Adrenal gland (tissue), 12 donors: ENCODE measurements around the gene VWF. TPM values are rescaled to one million over a fixed set of nuclear protein-coding genes. Genes with fewer than 3 reads are reported as not detected.

ENCODE experiments used
- DNase-seq, 7 donors: peaks; one replicate each; pipeline ENCODE4 v3.0.0-alpha.2; 2019 to 2020
- H3K27ac ChIP-seq, 5 donors: fragments of 200-600 bp; sonication (generic) in 4 of 5; 1 replicate in 3 of 5; 2 replicates in 2 of 5; pipeline versions ENCODE4 v1.5.1 to v1.8.0; 2016 to 2020; ENCODE audit warnings: mild to moderate bottlenecking in 1 of 5
- H3K27me3 ChIP-seq: fragments of 200-600 bp; 2 replicates; pipeline ENCODE4 v1.8.0; 2021
- H3K36me3 ChIP-seq, 2 donors: fragments of 200-600 bp; replicated peaks in 1 of 2; 1 replicate in 1 of 2; 2 replicates in 1 of 2; pipeline versions ENCODE4 v1.5.1 to v1.8.0; 2018 to 2022
- H3K4me1 ChIP-seq, 2 donors: fragments of 200-600 bp; replicated peaks in 1 of 2; 1 replicate in 1 of 2; 2 replicates in 1 of 2; pipeline versions ENCODE4 v1.5.1 to v1.8.0; 2018 to 2021
- H3K4me3 ChIP-seq, 4 donors: fragments of 200-600 bp; sonication (generic) in 3 of 4; one replicate each; pipeline ENCODE4 v1.5.1; 2016 to 2018
- H3K9me3 ChIP-seq, 3 donors: fragments of 200-600 bp; sonication (generic) in 1 of 3; replicated peaks in 1 of 3; 1 replicate in 2 of 3; 2 replicates in 1 of 3; pipeline versions ENCODE4 v1.5.1 to v1.8.0; 2016 to 2021
- POLR2A ChIP-seq, 2 donors: fragments of 450-650 bp; IDR thresholded peaks; one replicate each; pipeline ENCODE4 v1.6.1; 2017; ENCODE audit warnings: antibody characterized with exemption in 2 of 2, mild to moderate bottlenecking in 2 of 2, moderate library complexity in 1 of 2
- WGBS, 4 donors: extraction: QIAGEN DNeasy Blood & Tissue Kit in 2 of 4; methylation state at CpG; one replicate each; pipeline versions ENCODE4 v1.1.5 to v1.1.7; 2013 to 2017; 5-methylcytosine and 5-hydroxymethylcytosine counted together
- intact Hi-C, 2 donors: fragments of 100-400 bp; cut with DNase I; formaldehyde crosslinking; loops; one replicate each; pipeline versions ENCODE4 v1.14.1 to v1.15.0; 2022 to 2023
- polyA plus RNA-seq, 3 donors: library from polyadenylated mRNA; stranded (reverse); fragments of 200-250 nt in 2 of 3; fragments of 350-450 nt in 1 of 3; fragmentation: Illumina TruSeq in 1 of 3; extraction: RNeasy Lipid Tissue Mini Kit (QIAGEN cat#74804) in 1 of 3; gene quantifications; one replicate each; pipeline ENCODE4 v1.2.3, GENCODE V29; 2013 to 2014
- total RNA-seq, 9 donors: library from RNA; depleted of rRNA in 4 of 9; stranded (reverse); fragments of >200 nt in 4 of 9; fragments of 120-200 nt in 1 of 9; fragmentation: NEBNext Ultra II Directional in 1 of 9; extraction: Animal tissue kit (Norgen Biotek cat#: 25700) in 1 of 9; gene quantifications; one replicate each; pipeline versions ENCODE4 v1.1.0 to v1.2.4, GENCODE V29; 2013 to 2023
- TF ChIP-seq, protein P1 (sequence below), 6 experiments: fragments of 450-650 bp in 4 of 6; fragments of 200-600 bp in 2 of 6; sonication (generic) in 1 of 6; IDR thresholded peaks; 1 replicate in 5 of 6; 2 replicates in 1 of 6; pipeline versions ENCODE4 v1.5.1 to v1.8.0; 2016 to 2021; ENCODE audit warnings: antibody characterized with exemption in 6 of 6, mild to moderate bottlenecking in 2 of 6, moderate library complexity in 1 of 6
- donor health status: healthy with polysubstance abuse.
- donor health status: Bipolar disorder and iron deficiency.
- donor health status: DM: yes; HTN: yes; CAD: no.
- donor health status: DM: no; HTN: no; CAD: no.
- donor health status: DM: no; HTN: no; CAD: no.
- donor health status: DM: yes; HTN: yes; CAD: no.

The VWF gene
- total and polyA plus RNA-seq, 12 donors, result 2.0 to 60.1 (median 36.2) TPM

DNA sequence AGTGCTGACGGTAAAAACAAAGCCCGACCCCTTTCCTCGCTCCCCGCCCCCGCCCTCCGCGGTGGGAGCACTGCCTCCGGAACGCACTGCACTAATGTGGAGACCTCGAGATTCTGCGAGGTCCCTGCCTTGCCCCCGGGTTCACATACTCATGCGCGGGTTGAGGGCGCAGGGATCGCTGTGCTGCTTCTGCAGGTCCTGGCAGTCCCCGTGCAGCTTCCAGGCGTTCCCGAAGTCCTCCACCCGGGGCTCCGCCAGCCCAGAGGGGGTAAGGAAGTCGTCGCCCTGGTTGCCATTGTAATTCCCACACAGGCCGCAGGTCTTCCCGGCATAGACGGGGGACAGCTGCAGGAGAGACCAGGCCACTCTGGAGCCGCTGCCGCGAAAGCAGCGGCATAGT is 66.8 kb downstream of the VWF start:
- no peaks in the 10 kb centered on the region for H3K36me3 ChIP-seq
- intact Hi-C loops, result no loop called here
- no peak overlapping the region for H3K4me3 ChIP-seq
- no peaks in the 10 kb centered on the region for H3K27me3 ChIP-seq
- no peaks in the 10 kb centered on the region for H3K9me3 ChIP-seq
- no peak for DNase-seq
- H3K27ac ChIP-seq, result no peak overlapping the region
- TF ChIP-seq, protein P1, sequence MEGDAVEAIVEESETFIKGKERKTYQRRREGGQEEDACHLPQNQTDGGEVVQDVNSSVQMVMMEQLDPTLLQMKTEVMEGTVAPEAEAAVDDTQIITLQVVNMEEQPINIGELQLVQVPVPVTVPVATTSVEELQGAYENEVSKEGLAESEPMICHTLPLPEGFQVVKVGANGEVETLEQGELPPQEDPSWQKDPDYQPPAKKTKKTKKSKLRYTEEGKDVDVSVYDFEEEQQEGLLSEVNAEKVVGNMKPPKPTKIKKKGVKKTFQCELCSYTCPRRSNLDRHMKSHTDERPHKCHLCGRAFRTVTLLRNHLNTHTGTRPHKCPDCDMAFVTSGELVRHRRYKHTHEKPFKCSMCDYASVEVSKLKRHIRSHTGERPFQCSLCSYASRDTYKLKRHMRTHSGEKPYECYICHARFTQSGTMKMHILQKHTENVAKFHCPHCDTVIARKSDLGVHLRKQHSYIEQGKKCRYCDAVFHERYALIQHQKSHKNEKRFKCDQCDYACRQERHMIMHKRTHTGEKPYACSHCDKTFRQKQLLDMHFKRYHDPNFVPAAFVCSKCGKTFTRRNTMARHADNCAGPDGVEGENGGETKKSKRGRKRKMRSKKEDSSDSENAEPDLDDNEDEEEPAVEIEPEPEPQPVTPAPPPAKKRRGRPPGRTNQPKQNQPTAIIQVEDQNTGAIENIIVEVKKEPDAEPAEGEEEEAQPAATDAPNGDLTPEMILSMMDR (IDR thresholded peaks at IDR 0.05), result no peak
- no peak for TF ChIP-seq POLR2A (IDR thresholded peaks at IDR 0.05)
- H3K4me1 ChIP-seq, result peaks cover 0 to 6% of the 10 kb centered on the region in 2 donors
- 66 to 78% (median 70%) methylated on average over 16 to 30 of the region's 30 CpGs for WGBS, 4 donors

DNA sequence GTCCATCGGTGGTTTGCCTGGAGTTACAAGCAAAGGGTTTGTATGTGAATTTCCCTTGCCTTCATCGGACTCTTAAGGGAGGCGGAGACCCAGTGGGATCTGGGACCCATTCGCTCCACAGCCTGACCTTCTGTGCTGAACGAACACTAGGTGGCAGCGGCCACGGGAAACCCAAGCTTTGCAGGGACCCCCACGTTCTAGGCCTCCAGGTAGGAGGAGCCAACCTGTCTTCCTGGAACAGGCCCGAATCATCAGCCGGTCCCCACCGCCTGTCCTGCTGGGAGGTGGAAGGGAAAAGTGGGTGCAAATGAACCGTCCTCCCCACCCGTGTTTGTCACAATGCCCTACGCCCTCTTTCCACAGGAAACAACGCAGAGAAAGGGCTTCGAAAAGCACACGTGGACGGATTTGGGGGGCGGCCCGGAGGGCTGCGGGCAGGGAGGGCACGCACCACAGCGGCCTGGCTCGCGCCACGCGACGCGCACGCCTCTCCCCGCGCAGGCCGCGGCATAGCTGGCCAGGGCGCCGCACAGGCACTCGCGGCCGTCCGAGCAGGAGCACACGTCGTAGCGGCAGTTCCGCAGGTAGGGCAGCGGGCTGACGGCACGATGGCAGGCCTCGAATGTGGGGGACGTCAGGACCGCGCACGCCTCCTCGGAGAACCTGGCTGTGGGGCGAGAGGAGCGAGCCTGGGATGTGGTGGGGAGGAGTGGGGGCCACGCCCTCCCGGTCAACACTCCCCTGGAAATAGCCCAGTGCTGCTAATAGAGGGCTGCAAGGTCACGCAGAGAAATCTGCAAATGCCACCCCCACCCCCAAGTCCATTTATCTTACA is 67.8 kb downstream of the VWF start:
- peak in 1 of 7 donors; percentile 35 for DNase-seq
- 28 to 60% (median 34%) methylated on average over 9 to 58 of the region's 58 CpGs for WGBS, 4 donors
- H3K9me3 ChIP-seq, result no peaks in the 10 kb centered on the region
- H3K4me3 ChIP-seq, result peak overlapping the region in 1 of 4 donors; percentile 16
- TF ChIP-seq POLR2A (IDR thresholded peaks at IDR 0.05), result no peak
- TF ChIP-seq, protein P1 (IDR thresholded peaks at IDR 0.05), result peak in 3 of 6 experiments; percentile 20 to 29 (median 27)
- intact Hi-C loops, result no loop called here
- H3K27ac ChIP-seq, result no peak overlapping the region
- no peaks in the 10 kb centered on the region for H3K27me3 ChIP-seq
- H3K4me1 ChIP-seq, result peaks cover 0 to 6% of the 10 kb centered on the region in 2 donors
- no peaks in the 10 kb centered on the region for H3K36me3 ChIP-seq

DNA sequence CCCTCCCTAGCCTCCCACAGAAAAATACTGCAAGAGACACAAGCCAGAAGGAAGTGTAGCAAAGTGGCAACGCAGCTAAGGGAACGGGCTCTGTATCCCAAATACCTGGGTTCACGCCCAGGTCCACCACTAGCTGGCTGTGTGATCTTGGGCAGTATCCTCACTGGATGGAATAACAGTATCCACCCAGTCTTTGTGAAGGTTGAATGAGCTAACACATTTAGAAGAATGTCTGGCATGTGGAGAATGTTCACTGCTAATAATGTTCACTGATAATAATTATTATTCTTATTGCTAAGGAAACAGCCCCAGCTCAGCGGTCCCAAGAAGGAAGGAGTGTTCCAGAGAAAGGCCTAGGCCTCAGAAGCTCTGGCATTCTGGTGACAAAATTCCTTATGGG is 70.9 kb downstream of the VWF start:
- Histone ChIP-seq H3K36me3 (no peaks in the 10 kb centered on the region), H3K9me3 (no peaks in the 10 kb centered on the region), H3K27ac (peak overlapping the region in 1 of 5 donors; percentile 55), H3K27me3 (no peaks in the 10 kb centered on the region), H3K4me1 (peaks cover 0 to 6% of the 10 kb centered on the region in 2 donors), H3K4me3 (no peak overlapping the region)
- WGBS, 4 donors, result 71 to 87% (median 72%) methylated on average over 4 of the region's 4 CpGs
- no peak for TF ChIP-seq POLR2A (IDR thresholded peaks at IDR 0.05)
- TF ChIP-seq, protein P1 (IDR thresholded peaks at IDR 0.05), result no peak
- intact Hi-C loops, result no loop called here
- no peak for DNase-seq

DNA sequence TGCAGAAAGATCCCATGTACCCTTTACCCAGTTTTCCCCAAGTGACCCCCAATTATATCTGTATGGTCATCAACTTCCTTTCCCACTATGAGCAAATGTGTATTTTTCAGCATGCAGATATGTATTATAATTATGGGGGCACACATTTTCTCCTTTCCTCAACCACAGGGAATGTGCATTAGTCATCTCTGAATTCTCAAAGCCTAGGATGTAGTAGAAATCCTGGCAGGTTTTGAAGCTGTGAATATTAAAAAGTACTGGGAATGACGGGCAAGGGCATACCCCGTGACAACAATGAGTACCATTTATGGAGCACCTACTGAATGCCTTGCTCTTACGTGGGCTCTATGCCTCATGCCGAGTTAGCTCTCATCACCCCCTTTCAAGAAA is 71.5 kb downstream of the VWF start:
- Histone ChIP-seq H3K4me1 (peaks cover 0 to 6% of the 10 kb centered on the region in 2 donors), H3K36me3 (no peaks in the 10 kb centered on the region), H3K27me3 (no peaks in the 10 kb centered on the region), H3K4me3 (no peak overlapping the region), H3K27ac (peak overlapping the region in 1 of 5 donors; percentile 55), H3K9me3 (no peaks in the 10 kb centered on the region)
- intact Hi-C loops, result no loop called here
- no peak for TF ChIP-seq POLR2A (IDR thresholded peaks at IDR 0.05)
- TF ChIP-seq, protein P1 (IDR thresholded peaks at IDR 0.05), result no peak
- WGBS, 4 donors, result 88 to 96% (median 92%) methylated on average over 4 of the region's 4 CpGs
- no peak for DNase-seq
